CD14-positive monocyte (primary cell): ENCODE data around the gene ITPR2. TPM values are rescaled to one million over a fixed set of nuclear protein-coding genes. Genes with fewer than 3 reads are reported as not detected.
A peak's percentile ranks its signal among the peaks of the same experiment; 100 is the strongest.

Experiments used
- DNase-seq, 3 donors: peaks; one replicate each; pipeline ENCODE4 v3.0.0-alpha.2; 2011 to 2022
- H2AFZ ChIP-seq: 2 replicates; pipeline ENCODE4 v1.6.0; 2012; ENCODE audit warnings: mild to moderate bottlenecking, low read depth, low read length, inconsistent platforms; ENCODE audit not compliant: insufficient read depth, poor library complexity, severe bottlenecking
- H3K27ac ChIP-seq, 2 donors: 1 replicate in 1 of 2; 2 replicates in 1 of 2; pipeline ENCODE4 v1.5.1; 2012 to 2013; ENCODE audit warnings: low read length in 2 of 2, control low read depth in 1 of 2, inconsistent platforms in 1 of 2, low read depth in 1 of 2, mild to moderate bottlenecking in 1 of 2
- H3K27me3 ChIP-seq, 2 donors: one replicate each; pipeline versions ENCODE4 v1.6.0 to v1.6.1; 2011 to 2013; ENCODE audit warnings: low read length in 2 of 2; ENCODE audit not compliant: control insufficient read depth in 2 of 2, insufficient read depth in 2 of 2
- H3K36me3 ChIP-seq, 2 donors: replicated peaks in 1 of 2; 1 replicate in 1 of 2; 2 replicates in 1 of 2; pipeline versions ENCODE4 v1.5.1 to v1.6.1; 2012 to 2013; ENCODE audit warnings: low read length in 2 of 2, control low read depth in 1 of 2, inconsistent platforms in 1 of 2, mild to moderate bottlenecking in 1 of 2; ENCODE audit not compliant: insufficient read depth in 2 of 2, control insufficient read depth in 1 of 2
- H3K4me1 ChIP-seq, 2 donors: 1 replicate in 1 of 2; 2 replicates in 1 of 2; pipeline versions ENCODE4 v1.5.1 to v1.6.1; 2012 to 2013; ENCODE audit warnings: low read length in 2 of 2, control low read depth in 1 of 2, inconsistent platforms in 1 of 2, mild to moderate bottlenecking in 1 of 2, moderate library complexity in 1 of 2; ENCODE audit not compliant: insufficient read depth in 2 of 2, control insufficient read depth in 1 of 2
- H3K4me2 ChIP-seq: replicated peaks from 2 replicates; pipeline ENCODE3; 2012; ENCODE audit warnings: low read length, moderate library complexity, mild to moderate bottlenecking; ENCODE audit not compliant: poor library complexity, severe bottlenecking; ENCODE audit errors: extremely low read depth
- H3K4me3 ChIP-seq, 3 experiments: fragments of 200-600 bp in 1 of 3; sonication (generic) in 1 of 3; replicated peaks in 1 of 3; 1 replicate in 2 of 3; 2 replicates in 1 of 3; pipeline ENCODE4 v1.5.1; 2011 to 2013; ENCODE audit warnings: low read length in 3 of 3, mild to moderate bottlenecking in 3 of 3, control low read depth in 2 of 3, low read depth in 2 of 3, inconsistent platforms in 1 of 3, moderate library complexity in 1 of 3
- H3K79me2 ChIP-seq: 2 replicates; pipeline ENCODE4 v1.6.0; 2012; ENCODE audit warnings: mild to moderate bottlenecking, control low read depth, inconsistent platforms, low read length, moderate library complexity; ENCODE audit not compliant: insufficient read depth
- H3K9ac ChIP-seq: 2 replicates; pipeline ENCODE4 v1.6.0; 2017; ENCODE audit warnings: low read length, mild to moderate bottlenecking; ENCODE audit not compliant: insufficient read depth, poor library complexity, severe bottlenecking
- H3K9me3 ChIP-seq, 2 donors: replicated peaks in 1 of 2; 1 replicate in 1 of 2; 2 replicates in 1 of 2; pipeline versions ENCODE4 v1.5.1 to v1.6.1; 2012 to 2013; ENCODE audit warnings: low read length in 2 of 2, control low read depth in 1 of 2; ENCODE audit not compliant: control insufficient read depth in 1 of 2, insufficient read depth in 1 of 2
- H4K20me1 ChIP-seq: 2 replicates; pipeline ENCODE4 v1.6.0; 2012; ENCODE audit warnings: mild to moderate bottlenecking, low read length, control low read depth, moderate library complexity; ENCODE audit not compliant: insufficient read depth
- H3K27ac Mint-ChIP-seq, 7 donors: one replicate each; pipeline ENCODE4 v1.8.0; 2020; ENCODE audit warnings: mild to moderate bottlenecking in 7 of 7, mixed read lengths in 7 of 7, moderate library complexity in 6 of 7, inconsistent platforms in 2 of 7
- H3K27me3 Mint-ChIP-seq, 3 donors: one replicate each; pipeline ENCODE4 v1.8.0; 2021 to 2022; ENCODE audit warnings: low read depth in 3 of 3, mild to moderate bottlenecking in 3 of 3, mixed read lengths in 3 of 3, moderate library complexity in 3 of 3, inconsistent platforms in 1 of 3
- H3K36me3 Mint-ChIP-seq, 2 donors: one replicate each; pipeline ENCODE4 v1.8.0; 2020; ENCODE audit warnings: mixed read lengths in 2 of 2, inconsistent platforms in 1 of 2, mild to moderate bottlenecking in 1 of 2
- H3K4me1 Mint-ChIP-seq: one replicate; pipeline ENCODE4 v1.8.0; 2020; ENCODE audit warnings: mild to moderate bottlenecking, mixed read lengths
- H3K4me3 Mint-ChIP-seq, 2 donors: one replicate each; pipeline ENCODE4 v1.8.0; 2020; ENCODE audit warnings: mild to moderate bottlenecking in 2 of 2, mixed read lengths in 2 of 2, moderate library complexity in 1 of 2
- H3K9me3 Mint-ChIP-seq, 7 donors: one replicate each; pipeline ENCODE4 v1.8.0; 2020 to 2022; ENCODE audit warnings: mixed read lengths in 7 of 7, mild to moderate bottlenecking in 6 of 7, moderate library complexity in 6 of 7, inconsistent platforms in 2 of 7
- WGBS: methylation state at CpG from one replicate; pipeline ENCODE4 v1.1.5; 2013; ENCODE audit warnings: missing lambda C conversion rate; ENCODE audit not compliant: insufficient coverage; 5-methylcytosine and 5-hydroxymethylcytosine counted together
- intact Hi-C, 2 donors: fragments of 100-400 bp; cut with micrococcal nuclease; formaldehyde crosslinking; loops; one replicate each; pipeline versions ENCODE4 v1.15.0 to v1.15.1; 2023
- polyA plus RNA-seq, 3 donors: library from polyadenylated mRNA; depleted of rRNA in 1 of 3; unstranded in 2 of 3; stranded (reverse) in 1 of 3; fragments of 300-500 nt in 2 of 3; fragments of >200 nt in 1 of 3; fragmentation: Illumina TruSeq in 2 of 3; gene quantifications; 1 replicate in 2 of 3; 2 replicates in 1 of 3; pipeline ENCODE4 v1.2.3, GENCODE V29; 2012 to 2021
- TF ChIP-seq, protein P1 (sequence below): fragments of 200-600 bp; IDR thresholded peaks from one replicate; pipeline ENCODE4 v1.8.0; 2022; ENCODE audit warnings: antibody characterized with exemption, mild to moderate bottlenecking

Gene ITPR2
- polyA plus RNA-seq, 3 donors: 2.7 to 6.4 (median 5.7) TPM

DNA sequence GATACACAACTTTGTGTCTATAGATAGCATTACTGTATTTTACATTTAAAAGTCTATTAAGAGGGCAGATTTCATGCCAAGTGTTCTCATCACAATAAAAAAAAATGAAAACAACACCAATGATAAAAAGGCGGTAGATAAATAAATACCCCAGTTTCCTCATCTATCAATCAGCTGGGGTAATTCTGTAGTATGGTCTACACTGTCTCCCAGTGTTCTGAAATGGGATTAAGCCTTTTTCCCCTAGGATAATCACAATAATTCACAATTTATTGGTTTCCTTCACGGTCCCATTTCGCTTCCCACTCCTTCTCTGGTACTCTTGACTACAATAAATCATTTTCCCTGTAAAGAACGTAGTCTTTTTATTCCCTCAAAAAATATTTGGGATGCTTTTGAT, 523.4 kb downstream of the ITPR2 start:
- no peak overlapping the region for H3K4me3 Mint-ChIP-seq
- Histone ChIP-seq H4K20me1 (no peaks in the 10 kb centered on the region), H3K27ac (no peak overlapping the region), H3K4me3 (no peak overlapping the region), H3K27me3 (no peaks in the 10 kb centered on the region), H3K36me3 (no peaks in the 10 kb centered on the region), H3K4me2 (no peak overlapping the region), H3K9me3 (no peaks in the 10 kb centered on the region), H2AFZ (no peak overlapping the region), H3K9ac (no peak overlapping the region), H3K4me1 (no peaks in the 10 kb centered on the region), H3K79me2 (no peaks in the 10 kb centered on the region)
- peaks cover 0 to 2% of the 10 kb centered on the region in 2 donors for H3K36me3 Mint-ChIP-seq
- no peak for DNase-seq
- TF ChIP-seq, protein P1, sequence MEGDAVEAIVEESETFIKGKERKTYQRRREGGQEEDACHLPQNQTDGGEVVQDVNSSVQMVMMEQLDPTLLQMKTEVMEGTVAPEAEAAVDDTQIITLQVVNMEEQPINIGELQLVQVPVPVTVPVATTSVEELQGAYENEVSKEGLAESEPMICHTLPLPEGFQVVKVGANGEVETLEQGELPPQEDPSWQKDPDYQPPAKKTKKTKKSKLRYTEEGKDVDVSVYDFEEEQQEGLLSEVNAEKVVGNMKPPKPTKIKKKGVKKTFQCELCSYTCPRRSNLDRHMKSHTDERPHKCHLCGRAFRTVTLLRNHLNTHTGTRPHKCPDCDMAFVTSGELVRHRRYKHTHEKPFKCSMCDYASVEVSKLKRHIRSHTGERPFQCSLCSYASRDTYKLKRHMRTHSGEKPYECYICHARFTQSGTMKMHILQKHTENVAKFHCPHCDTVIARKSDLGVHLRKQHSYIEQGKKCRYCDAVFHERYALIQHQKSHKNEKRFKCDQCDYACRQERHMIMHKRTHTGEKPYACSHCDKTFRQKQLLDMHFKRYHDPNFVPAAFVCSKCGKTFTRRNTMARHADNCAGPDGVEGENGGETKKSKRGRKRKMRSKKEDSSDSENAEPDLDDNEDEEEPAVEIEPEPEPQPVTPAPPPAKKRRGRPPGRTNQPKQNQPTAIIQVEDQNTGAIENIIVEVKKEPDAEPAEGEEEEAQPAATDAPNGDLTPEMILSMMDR: peak; percentile 8
- peaks cover 2 to 4% (median 2%) of the 10 kb centered on the region in 3 donors for H3K27me3 Mint-ChIP-seq
- no CpG with 5 or more reads among the region's 4 CpGs for WGBS
- H3K9me3 Mint-ChIP-seq: peaks cover 11 to 33% (median 14%) of the 10 kb centered on the region in 7 donors
- H3K4me1 Mint-ChIP-seq: no peaks in the 10 kb centered on the region
- no peak overlapping the region for H3K27ac Mint-ChIP-seq
- intact Hi-C loops: no loop called here

DNA sequence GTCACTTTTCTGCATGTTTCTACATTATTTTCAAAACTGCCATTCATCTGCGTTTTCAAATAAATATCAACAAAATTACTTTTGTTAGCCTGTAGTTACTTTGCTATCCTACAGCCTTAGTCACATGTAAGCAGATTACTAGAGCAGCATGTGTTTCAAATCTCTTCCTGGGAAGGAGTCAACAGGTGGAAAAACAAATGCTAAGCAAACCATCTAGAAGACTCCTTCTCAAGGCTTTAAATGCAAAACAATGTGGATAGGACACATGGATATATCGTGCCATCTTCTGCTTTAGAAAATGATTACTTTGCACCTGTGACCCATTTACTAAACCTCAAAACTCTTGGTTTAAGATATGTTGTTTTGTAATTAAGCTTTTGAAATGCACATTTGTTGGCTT, 528.7 kb downstream of the ITPR2 start:
- Histone ChIP-seq H3K4me2 (no peak overlapping the region), H3K9me3 (no peaks in the 10 kb centered on the region), H2AFZ (no peak overlapping the region), H3K9ac (no peak overlapping the region), H3K27ac (no peak overlapping the region), H3K79me2 (no peaks in the 10 kb centered on the region), H4K20me1 (no peaks in the 10 kb centered on the region), H3K4me1 (peaks cover 6% of the 10 kb centered on the region in 2 donors), H3K27me3 (no peaks in the 10 kb centered on the region), H3K4me3 (no peak overlapping the region), H3K36me3 (no peaks in the 10 kb centered on the region)
- intact Hi-C loops: no loop called here
- 100% methylated on average over 1 of the region's 2 CpGs for WGBS
- TF ChIP-seq, protein P1: no peak
- H3K36me3 Mint-ChIP-seq: no peaks in the 10 kb centered on the region
- DNase-seq: no peak
- H3K27me3 Mint-ChIP-seq: peaks cover under 1 to 4% (median 2%) of the 10 kb centered on the region in 3 donors
- H3K27ac Mint-ChIP-seq: no peak overlapping the region
- peaks cover 0 to 4% (median 0%) of the 10 kb centered on the region in 7 donors for H3K9me3 Mint-ChIP-seq
- peaks cover 9% of the 10 kb centered on the region for H3K4me1 Mint-ChIP-seq
- no peak overlapping the region for H3K4me3 Mint-ChIP-seq
